ENCODE data around the gene MEX3A.

Gene MEX3A

DNA sequence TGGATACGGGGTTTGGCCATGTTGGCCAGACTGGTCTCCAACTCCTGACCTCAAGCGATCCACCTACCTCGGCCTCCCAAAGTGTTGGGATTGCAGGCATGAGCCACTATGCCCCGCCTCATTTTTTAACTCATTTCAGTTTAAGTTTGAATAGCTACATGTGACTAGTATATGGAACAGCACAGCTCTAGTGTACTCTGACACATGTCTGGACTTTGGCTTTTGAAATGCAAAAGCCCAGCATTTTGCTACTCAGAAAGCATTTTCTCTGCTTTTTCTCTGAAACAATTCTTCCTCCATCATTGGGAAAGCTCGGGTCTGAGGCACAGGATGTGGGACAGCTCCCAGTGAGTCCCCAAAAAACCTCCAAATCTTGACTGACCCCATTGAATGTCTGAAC lies 57.5 kb downstream of the MEX3A start:
- peaks cover 4% of the 10 kb centered on the region for H3K36me3 ChIP-seq
- TF ChIP-seq, protein P1, sequence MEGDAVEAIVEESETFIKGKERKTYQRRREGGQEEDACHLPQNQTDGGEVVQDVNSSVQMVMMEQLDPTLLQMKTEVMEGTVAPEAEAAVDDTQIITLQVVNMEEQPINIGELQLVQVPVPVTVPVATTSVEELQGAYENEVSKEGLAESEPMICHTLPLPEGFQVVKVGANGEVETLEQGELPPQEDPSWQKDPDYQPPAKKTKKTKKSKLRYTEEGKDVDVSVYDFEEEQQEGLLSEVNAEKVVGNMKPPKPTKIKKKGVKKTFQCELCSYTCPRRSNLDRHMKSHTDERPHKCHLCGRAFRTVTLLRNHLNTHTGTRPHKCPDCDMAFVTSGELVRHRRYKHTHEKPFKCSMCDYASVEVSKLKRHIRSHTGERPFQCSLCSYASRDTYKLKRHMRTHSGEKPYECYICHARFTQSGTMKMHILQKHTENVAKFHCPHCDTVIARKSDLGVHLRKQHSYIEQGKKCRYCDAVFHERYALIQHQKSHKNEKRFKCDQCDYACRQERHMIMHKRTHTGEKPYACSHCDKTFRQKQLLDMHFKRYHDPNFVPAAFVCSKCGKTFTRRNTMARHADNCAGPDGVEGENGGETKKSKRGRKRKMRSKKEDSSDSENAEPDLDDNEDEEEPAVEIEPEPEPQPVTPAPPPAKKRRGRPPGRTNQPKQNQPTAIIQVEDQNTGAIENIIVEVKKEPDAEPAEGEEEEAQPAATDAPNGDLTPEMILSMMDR (IDR thresholded peaks at IDR 0.05; ENCODE audit: low read depth, low read length) = no peak
- DNase-seq = no peak
- H3K4me3 ChIP-seq (ENCODE audit: low read depth, low read length) = no peak overlapping the region
- H3K27ac ChIP-seq = no peak overlapping the region
- H3K27me3 ChIP-seq (ENCODE audit: insufficient read depth, low read depth, severe bottlenecking) = no peaks in the 10 kb centered on the region
- H3K9me3 ChIP-seq (ENCODE audit: severe bottlenecking) = no peaks in the 10 kb centered on the region

Data from WERI-Rb-1 (cell line).